ENCODE results near the gene ZNF592. TPM values are rescaled to one million over a fixed set of nuclear protein-coding genes. Genes with fewer than 3 reads are reported as not detected.

The ZNF592 gene
- total and polyA plus RNA-seq, 3 donors from 2014 or later = 36.7 to 40.8 (median 39.6) TPM

- no peak for DNase-seq
- no peak for TF ChIP-seq POLR2A (IDR thresholded peaks at IDR 0.05)
- no peak for TF ChIP-seq CTCF (IDR thresholded peaks at IDR 0.05)
- intact Hi-C loops (cut with DNase I; ENCODE audit: low total_unique reads) = no loop called here
- H3K4me1 ChIP-seq = no peaks in the 10 kb centered on the region
- no peaks in the 10 kb centered on the region for H3K9me3 ChIP-seq
- no peaks in the 10 kb centered on the region for H3K27me3 ChIP-seq
- H3K36me3 ChIP-seq (ENCODE audit: low read depth, missing control alignments) = no peaks in the 10 kb centered on the region
- H3K27ac ChIP-seq = no peak overlapping the region
- no peak overlapping the region for H3K4me3 ChIP-seq
These were observed 99.0 kb downstream of the ZNF592 start for GRCh38 chr15:84847382-84847781.

- Histone ChIP-seq H3K9me3 (no peaks in the 10 kb centered on the region), H3K36me3 (ENCODE audit: low read depth, missing control alignments) (no peaks in the 10 kb centered on the region), H3K27ac (no peak overlapping the region), H3K4me1 (no peaks in the 10 kb centered on the region), H3K27me3 (no peaks in the 10 kb centered on the region), H3K4me3 (no peak overlapping the region)
- DNase-seq = no peak
- intact Hi-C loops (cut with DNase I; ENCODE audit: low total_unique reads) = no loop called here
- 95 to 96% methylated on average over 5 of the region's 5 CpGs for WGBS, 2 donors
- TF ChIP-seq CTCF (IDR thresholded peaks at IDR 0.05) = no peak
- no peak for TF ChIP-seq POLR2A (IDR thresholded peaks at IDR 0.05)
These were observed 103.8 kb downstream of the ZNF592 start for GRCh38 chr15:84852212-84852611.

GRCh38 chr15:84855136-84855535 lies 106.7 kb downstream of the ZNF592 start:
- Histone ChIP-seq H3K36me3 (ENCODE audit: low read depth, missing control alignments) (no peaks in the 10 kb centered on the region), H3K9me3 (no peaks in the 10 kb centered on the region), H3K27ac (no peak overlapping the region), H3K27me3 (no peaks in the 10 kb centered on the region), H3K4me1 (no peaks in the 10 kb centered on the region), H3K4me3 (no peak overlapping the region)
- 55 to 75% methylated on average over 9 of the region's 9 CpGs for WGBS, 2 donors
- intact Hi-C loops (cut with DNase I; ENCODE audit: low total_unique reads) = no loop called here
- DNase-seq = no peak
- TF ChIP-seq POLR2A (IDR thresholded peaks at IDR 0.05) = no peak
- no peak for TF ChIP-seq CTCF (IDR thresholded peaks at IDR 0.05)

GRCh38 chr15:84855765-84856164 lies 107.4 kb downstream of the ZNF592 start:
- Histone ChIP-seq H3K27me3 (no peaks in the 10 kb centered on the region), H3K9me3 (no peaks in the 10 kb centered on the region), H3K36me3 (ENCODE audit: low read depth, missing control alignments) (no peaks in the 10 kb centered on the region), H3K4me1 (no peaks in the 10 kb centered on the region), H3K4me3 (no peak overlapping the region), H3K27ac (no peak overlapping the region)
- DNase-seq = no peak
- TF ChIP-seq POLR2A (IDR thresholded peaks at IDR 0.05) (no peak), CTCF (IDR thresholded peaks at IDR 0.05) (no peak)
- intact Hi-C loops (cut with DNase I; ENCODE audit: low total_unique reads) = no loop called here

Small RNA genes within 50 kb of the gene (small RNA-seq; reads per million reads assigned to genes)
- gene RF00402 = 0 reads per million in 2 donors

Other genes starting within 250 kb of the ZNF592 start
- 10 to 100 TPM; 15.3 to 16.1 TPM for gene ZSCAN2, start 147.6 kb upstream of the ZNF592 start, total RNA-seq
- 18.6 TPM for gene ZSCAN2, start 147.6 kb upstream of the ZNF592 start, polyA plus RNA-seq (ENCODE audit: insufficient read depth, low read depth, low replicate concordance)
- 10 to 100 TPM; 40.4 to 49.1 TPM for gene WDR73, start 94.3 kb upstream of the ZNF592 start, total RNA-seq
- gene WDR73, start 94.3 kb upstream of the ZNF592 start, polyA plus RNA-seq (ENCODE audit: insufficient read depth, low read depth, low replicate concordance) = 38.4 TPM
- 10 to 100 TPM; 11.0 to 17.5 TPM for gene NMB, start 90.4 kb upstream of the ZNF592 start, total RNA-seq
- 7.5 TPM for gene NMB, start 90.4 kb upstream of the ZNF592 start, polyA plus RNA-seq (ENCODE audit: insufficient read depth, low read depth, low replicate concordance)
- gene SEC11A, start 32.5 kb upstream of the ZNF592 start, total RNA-seq = 10 to 100 TPM; 67.7 to 88.9 TPM
- 121 TPM for gene SEC11A, start 32.5 kb upstream of the ZNF592 start, polyA plus RNA-seq (ENCODE audit: insufficient read depth, low read depth, low replicate concordance)
- 1 to 10 TPM; 4.1 to 5.0 TPM for gene ALPK3, start 68.8 kb downstream of the ZNF592 start, total RNA-seq
- gene ALPK3, start 68.8 kb downstream of the ZNF592 start, polyA plus RNA-seq (ENCODE audit: insufficient read depth, low read depth, low replicate concordance) = 3.0 TPM
- gene SLC28A1, start 136.1 kb downstream of the ZNF592 start, total RNA-seq = under 1 TPM; 0.31 TPM
- 0.26 TPM for gene SLC28A1, start 136.1 kb downstream of the ZNF592 start, polyA plus RNA-seq (ENCODE audit: insufficient read depth, low read depth, low replicate concordance)
- gene PDE8A, start 233.3 kb downstream of the ZNF592 start, total RNA-seq = 10 to 100 TPM; 67.3 to 67.8 TPM
- 27.8 TPM for gene PDE8A, start 233.3 kb downstream of the ZNF592 start, polyA plus RNA-seq (ENCODE audit: insufficient read depth, low read depth, low replicate concordance)

All from testis (tissue), 3 donors.